ENCODE data around the gene LSM12.

LSM12 gene

DNA sequence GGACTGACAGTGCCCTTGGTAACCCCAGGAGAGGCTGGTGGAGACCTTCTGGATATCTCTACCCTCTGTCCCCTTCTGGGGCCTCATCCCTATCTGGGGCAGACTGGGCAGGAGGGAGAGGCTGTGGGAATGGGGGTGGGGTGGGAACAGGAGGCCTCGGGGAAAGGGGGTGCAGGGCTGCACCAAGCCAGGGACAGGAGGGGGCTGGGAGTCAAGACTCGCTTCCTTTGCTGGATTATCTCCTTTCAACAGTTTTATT is 28.8 kb upstream of the LSM12 start:
- no peak for DNase-seq

DNA sequence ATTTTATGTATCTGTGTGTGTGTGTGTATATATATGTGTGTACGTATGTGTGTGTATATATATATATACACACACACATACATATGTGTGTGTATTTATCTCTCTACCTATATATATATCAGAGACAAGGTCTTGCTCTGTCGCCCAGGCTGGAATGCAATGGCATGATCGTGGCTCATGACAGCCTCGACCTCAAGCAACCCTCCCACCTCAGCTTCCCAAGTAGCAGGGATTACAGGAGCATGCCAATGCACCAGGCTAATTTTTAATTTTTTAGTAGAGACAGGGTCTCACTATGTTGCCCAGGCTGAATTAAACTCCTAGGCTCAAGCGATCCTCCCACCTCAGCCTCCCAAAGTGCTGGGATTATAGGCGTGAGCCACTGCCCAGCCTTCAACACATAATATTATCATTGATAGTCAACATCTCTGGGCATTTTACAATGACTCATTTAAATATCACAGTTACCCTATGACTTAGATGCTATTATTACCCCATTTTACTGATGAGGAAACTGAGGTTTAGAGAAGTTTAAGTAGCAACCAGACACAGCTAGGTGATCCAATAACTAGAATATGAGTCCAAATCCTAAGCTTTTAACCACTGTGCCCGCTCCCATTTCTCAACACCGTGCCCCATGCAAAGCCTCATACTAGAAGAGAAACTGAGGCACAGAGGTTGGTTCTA is 28.4 kb upstream of the LSM12 start:
- no peak for DNase-seq

DNA sequence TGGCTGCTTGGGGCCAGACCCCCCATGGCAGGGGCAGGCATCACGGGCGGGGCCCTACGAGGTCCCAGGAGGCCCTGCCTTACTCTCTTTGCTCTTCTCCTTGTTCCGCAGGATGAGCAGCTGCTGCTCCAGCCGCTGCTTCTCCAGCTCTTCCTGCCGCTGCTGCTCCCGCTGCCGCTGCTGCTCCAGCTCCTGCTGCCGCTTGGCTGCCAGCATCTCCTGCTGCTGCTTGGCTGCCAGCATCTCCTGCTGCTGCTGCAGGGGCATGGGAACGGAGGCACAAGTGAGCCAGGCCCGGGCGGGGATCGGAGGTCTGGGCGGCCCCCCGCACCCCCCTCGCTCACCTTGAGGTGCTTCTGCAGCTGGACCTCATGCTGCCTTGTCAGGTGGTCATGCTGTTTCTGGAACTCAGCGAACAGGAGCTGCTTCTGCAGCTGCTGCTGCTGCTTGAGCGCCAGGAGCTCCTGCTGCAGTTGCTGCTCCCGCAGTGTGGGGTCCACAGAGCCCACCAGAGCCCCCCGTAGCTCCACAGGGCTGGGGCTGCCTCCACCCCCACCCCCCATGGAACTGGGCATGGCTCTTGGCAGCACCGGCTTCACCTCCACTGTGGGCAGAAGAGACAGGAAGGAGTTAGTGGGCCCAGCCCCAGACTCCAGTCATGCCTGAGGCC is 26.9 kb upstream of the LSM12 start:
- DNase-seq = no peak

DNA sequence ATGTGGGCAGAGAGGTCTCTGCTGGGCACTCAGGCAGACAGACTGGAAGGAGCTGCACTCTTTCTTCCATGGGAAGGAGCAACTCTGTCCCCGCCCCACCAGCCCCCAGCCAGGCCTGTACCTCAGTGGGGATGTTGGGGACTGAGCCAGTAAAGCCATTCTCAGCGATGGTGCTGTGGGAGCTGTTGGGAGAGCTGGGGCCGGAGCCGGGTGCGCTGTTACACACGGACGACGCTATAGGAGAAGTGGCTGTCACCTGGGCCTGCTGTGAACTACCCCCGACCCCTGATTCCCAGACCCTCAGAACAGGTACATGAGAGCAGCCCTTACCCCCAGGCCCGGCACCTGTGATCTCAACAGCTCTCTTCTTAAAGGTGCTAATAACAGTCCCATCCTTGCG is 25.6 kb upstream of the LSM12 start:
- no peak for DNase-seq

DNA sequence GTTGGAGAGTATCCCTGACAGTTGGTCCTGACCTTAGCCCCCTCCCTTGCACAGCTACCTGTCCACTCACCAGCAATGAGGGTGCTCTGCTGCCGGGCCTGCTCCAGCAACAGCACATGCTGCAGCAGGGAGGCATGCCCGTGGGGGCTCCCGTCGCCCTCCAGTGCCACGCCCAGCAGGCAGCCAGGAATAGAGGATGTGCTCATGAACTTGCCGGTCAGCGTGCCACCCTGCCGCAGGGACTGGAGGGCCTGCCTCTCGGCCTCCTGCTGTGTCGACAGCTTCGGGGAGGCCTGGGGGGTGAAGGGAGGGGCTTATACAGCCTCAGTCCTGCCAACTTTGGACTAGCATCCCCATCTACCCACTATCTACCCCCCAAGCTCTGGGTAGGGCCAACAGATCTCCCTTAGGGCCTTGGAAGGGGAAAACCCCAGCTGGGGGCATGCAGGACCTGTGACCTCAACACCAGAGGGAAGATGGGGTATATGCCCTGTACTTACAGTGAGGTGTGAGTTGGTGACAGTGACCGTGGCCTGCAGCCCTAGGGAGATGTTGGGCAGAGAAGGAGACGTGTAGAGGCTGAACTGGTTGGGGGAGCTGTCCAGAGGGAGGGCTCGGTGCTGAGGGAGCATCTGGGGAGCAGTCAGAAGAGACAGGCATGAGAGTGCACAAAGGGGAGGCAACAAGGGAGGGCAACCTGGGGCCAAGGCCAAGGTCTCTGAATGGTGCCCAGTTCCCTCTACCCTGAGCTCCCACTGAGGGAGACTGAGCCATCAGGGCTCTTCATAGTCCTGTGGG is 24.9 kb upstream of the LSM12 start:
- no peak for DNase-seq

DNA sequence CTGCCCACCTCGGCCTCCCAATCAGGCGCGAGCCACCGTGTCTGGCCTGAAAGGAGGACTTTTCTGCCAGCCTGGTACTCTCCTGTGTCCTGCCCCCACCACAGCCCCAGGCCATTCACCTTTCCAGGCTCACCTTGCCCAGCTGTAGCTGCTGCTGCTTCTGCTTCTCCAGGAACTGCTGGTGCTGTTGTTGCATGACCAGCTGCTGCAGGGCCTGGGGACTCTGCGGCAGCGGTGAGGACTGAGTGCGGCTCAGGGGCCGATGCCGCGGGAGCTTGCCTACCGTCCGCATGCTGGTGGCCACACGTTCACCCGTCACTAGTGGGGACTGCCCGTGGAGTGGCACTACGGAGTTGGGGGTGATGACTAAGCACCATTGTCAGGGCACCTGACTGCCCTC is 21.8 kb upstream of the LSM12 start:
- DNase-seq = no peak

DNA sequence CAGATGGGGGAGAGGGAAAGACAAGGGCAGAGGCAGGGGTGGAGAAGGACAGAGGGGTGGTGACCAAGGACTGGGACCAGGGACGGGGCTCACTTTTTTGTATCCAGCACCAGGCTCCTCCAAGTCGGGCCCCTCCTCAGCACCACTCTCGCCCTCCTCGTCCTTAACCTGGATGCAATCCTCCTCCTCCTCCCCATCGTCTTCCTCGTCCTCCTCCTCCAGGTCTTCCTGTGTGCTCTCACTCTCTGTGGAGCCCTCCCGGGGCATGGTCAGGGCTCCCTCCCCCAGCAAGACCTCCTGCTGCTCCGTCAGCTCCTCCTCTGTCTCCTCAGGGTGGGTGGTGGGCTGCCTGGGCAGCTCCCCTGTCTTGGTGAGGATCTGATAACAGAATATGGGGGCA is 20.8 kb upstream of the LSM12 start:
- no peak for DNase-seq

DNA sequence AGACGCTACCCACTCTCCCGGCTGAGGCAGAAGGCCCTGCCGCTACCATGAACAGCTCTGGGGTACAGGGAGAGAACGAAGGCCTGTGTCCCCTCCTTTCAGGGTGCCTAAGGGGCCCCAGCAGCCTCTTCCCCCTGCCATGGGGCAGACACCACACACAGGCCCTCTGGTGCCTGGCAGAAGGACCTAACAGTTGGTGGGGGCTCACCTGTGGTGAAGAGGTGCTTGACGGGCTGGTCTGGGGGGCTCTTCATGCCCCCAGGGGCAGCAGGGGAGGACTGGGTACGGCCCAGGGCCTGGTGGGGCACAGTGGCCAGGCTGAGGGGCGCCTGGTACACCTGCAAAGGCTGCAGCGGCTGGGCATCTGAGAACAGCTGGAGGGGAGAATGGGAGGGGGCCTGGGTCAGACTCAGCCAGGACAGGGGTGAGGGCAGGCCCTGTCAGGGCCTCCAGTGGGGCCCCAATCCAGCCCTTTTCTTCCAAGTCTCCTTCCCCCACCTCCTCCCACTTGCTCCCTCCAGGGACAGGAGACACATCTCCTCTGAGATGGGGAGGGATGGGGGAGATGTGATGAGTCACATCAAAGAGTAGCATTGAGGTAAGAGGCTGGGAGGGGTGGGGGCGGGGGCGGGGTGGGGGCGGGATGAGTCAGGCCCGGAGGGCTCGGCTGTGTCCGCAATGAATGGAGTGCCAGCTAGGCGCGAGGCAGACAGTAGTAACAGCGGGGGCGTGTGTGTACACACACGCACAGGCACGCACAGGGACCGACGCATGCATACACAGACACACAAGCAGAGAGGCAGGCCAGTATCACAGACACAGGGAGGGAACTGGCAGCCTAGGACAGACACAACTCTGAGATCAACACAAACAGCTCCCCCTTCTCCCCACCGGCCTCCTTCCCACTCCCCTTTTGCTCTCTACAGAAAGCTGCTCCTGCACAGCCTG is 20.2 kb upstream of the LSM12 start:
- peak in 2 of 4 experiments; percentile 17 to 22 for DNase-seq

DNA sequence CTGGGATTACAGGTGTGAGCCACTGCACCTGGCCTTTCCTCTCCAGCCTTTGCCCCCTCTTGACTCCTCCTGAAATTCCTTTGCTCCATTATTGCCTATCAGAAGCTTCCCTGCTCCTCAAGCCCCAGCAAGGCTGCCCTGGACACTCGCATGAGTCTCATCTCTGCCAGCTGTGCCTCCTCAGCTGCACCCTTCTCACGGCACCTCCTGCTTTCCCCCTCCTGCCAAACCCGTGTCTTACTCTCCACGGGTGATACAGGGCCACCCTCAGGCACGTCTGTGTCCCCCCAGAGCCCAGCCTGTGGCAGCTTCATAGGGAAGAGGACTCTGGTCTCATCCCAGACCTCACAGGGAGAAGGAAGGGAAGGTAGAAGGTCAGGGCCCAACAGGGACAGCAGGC is 19.4 kb upstream of the LSM12 start:
- DNase-seq = no peak

DNA sequence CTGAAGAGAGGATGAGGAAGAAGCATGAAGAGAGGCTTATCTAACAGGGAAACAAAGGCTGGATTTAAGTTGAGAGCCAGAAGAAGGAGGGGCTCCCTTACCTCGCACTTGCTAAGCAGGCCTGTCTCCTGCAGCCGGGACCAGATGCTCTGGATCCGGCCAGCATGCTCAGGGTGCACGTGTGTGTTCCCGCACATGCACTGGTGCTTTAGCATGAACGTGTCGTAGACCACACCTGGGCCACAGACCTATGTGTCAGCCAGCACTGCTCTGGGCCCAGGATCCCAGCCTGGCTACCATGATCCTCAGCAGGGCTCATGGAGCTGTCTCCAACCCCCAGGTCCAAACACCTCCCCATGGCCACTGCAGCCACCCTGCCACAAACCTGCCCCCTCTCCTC is 18.4 kb upstream of the LSM12 start:
- DNase-seq = no peak

DNA sequence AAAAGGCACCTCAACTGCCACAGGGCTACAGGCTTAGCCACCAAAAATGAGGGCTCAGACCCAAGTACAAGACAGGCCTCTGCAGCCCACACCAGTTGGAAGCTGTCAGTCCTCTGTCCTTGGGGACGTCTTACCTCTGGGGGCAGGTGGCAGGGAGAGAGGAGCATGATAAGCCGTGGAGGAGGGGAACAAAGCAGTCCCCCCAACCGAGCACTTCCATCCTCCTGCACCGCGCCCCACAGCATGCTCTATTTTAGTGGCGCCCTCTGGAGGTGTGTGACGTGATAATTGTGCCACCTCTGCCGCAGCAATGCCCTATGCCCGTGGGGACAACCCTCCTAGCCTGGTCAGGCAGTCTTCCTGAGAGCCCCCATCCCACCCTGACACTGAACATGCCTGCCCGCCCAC is 17.7 kb upstream of the LSM12 start:
- DNase-seq = no peak

DNA sequence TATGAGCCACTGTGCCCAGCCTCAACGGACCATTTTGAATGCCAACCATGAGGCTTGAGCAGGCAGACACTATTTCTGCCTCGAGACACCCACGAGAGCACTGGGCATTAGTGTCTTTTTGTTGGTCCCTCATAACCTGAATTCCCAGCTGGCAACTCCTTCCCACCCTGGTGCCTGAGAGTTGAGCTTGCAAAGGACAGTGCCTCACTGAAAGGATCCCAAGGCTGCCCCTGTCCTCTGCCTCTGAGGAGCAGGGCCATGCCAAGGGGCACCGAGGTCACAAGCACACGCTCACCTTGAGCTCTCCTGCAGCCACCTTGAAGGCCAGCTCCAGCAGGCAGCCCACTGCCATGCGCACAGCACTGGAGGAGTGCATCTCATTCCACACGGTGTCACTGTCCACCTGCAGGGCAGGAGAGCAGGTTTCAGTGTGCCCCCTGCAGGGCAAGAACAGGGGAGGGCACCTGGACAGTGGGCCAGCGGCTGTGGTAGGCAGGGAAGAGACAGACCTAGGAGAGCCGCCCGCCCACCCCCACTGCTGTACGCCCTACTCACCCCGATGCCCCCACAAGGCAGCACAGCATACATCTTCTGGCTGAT is 16.9 kb upstream of the LSM12 start:
- DNase-seq = no peak

DNA sequence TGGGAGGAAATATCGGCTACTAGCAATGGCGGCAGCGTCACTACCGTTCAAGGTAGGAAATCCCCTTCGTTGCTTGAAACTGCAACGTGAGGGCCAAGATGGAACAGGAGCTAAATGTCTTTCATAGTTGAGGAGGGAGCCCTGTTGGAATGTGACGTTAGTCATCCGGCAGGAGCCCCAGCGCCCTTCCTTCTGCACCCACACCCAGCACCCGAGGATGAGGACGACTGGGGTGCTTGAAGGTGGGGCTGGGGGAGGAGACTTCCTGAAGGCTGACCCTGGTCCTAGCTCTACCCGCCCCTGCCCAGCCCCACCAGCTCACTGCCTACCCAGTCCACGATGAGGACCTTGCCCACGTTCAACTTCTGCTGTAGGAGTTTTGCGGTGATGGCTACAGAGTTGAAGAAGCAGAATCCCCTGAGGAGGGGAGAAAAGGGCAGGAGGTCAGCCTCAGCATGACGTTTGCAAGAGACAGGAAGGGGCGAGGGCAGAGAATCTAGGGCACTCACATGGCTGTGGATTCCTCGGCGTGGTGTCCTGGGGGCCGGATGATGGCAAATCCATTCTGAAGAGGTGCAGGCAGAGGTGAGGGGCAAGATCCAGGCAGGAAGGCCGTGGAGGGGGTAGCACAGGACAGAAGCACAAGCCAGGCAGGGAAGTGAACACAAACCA is 15.9 kb upstream of the LSM12 start:
- DNase-seq = no peak

DNA sequence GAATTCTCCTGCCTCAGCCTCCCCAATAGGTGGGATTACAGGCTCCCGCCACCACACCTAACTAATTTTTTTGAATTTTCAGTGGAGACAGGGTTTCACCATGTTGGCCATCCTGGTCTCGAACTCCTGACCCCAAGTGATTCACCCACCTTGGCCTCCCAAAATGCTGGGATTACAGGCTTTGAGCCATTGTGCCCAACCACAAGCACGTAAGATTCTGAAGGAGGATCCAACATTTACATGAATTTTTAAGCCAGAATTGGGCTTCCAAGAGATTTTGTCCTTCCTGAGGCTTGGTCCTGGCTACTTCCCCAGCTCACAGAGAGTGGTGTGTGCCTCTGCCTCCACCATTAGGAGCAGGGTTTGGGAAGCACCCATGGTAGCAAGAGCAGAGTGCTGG is 15.2 kb upstream of the LSM12 start:
- DNase-seq = no peak

DNA sequence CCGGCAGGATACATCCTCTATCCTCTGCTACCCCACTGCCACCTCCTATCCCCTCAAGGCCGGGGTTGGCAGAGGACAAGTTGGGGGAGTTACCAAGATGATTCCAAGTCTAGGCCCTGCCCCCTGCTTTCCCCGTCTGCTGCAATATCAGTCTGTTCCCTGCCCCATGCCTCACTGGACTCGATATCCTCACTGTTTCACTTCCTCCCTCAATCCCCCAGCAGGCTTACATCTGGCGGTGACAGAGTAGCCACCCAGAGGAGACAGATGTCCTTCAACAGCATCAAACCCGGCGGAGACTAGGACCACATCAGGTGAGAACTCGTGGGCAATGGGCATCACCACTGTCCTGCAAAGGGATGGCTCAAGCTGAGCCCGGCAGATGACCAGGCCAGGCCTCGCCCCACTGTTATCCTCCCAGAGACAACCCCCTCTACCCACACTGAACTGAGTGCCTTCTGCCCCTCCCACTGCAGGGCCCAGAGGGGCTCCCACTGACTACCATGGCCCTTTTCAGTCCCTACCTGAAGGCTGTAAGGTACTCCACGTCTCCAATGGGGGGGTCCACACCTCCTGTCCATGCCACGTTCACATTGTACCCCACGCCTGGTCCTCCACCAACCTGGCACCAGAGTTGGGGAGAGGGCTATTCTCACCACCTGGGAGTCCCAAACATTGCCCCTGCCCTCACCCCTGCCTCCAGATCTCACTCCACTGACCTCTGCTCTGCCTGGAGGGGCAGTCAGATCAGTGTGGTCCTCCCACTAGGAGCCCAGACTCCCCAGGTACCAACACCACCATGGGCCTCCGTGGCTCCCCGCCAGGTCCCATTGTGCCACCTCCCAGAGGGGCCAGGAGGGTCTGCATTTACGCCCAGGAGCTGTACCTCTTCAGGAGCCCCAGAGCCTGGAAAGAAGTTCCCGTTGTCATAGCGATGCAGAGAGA is 13.7 kb upstream of the LSM12 start:
- no peak for DNase-seq

DNA sequence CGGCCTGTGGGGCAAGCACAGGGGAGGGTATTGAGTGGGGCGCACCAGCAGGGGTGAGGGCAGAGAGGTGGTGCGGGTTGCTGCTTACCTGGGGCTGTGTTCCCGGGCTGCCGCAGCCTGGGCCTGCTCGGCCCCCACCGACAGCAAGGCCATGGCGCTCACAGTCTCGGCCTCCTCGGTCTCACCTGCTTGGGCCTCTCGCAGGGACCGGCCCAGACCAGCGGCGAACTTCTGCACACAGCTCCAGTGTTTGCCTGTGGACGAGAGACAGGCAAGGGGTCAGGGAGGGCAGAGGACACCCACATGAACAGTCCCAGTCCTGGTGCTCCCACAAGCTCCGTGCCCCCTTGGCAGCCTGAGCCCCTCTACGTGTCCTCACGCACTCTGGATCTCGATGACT is 11.9 kb upstream of the LSM12 start:
- DNase-seq = no peak

DNA sequence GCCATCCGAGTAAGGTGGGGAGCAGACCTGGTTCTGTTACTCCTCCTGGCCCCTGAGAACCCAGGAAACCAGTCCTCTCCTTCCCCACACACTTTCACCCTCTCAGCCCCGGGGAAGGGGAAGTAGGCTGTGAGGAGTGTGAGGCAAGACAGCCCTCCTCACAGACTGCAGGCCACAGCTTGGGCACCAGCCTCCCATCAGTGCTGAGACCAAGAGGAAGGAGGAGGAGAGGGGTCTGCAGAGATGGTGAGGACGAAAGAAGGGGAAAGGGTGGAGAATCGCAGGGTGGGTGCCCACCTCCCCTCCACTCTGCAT is 11.1 kb upstream of the LSM12 start:
- no peak for DNase-seq

DNA sequence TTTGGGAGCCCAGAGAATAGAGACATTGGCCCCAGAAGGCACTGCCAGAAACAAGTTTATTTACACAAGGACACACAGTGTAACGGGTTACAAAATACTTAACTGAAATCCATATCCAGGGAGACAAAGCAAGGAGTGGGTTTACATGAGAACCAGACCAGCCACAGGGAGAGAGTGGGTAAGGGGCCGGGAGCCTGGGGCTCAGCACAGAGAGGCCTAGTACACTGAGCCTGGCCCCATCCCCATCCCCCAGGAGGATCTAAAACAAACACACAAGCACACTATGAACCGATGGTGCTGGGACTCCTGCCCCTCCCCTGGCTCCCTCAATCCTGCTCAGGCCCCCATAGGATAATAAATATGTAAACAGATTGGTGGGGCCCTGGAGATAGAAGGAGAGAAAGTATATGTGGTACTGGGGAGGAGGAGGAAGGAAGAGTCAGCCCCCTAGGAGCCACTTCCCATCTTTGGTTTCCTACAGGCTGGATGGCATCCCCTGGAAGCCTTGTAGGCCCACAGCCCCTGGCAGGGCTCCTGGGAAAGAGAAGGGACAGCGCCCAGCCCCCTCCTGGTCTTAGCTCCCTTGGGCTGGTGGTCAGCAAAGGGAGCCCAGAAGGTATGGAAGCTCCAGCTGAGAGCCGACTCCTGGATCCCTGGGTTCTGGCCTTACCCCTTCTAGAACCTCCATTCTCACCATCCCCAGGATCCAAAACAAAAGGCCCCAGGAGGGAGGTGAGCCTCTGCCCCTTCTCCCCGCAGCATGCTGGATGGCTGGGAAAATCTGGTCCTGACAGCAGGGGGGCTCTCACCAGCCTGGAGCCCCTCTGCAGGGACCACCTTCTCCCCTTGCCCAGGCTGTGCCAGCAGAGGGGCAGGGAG is 10.5 kb upstream of the LSM12 start:
- DNase-seq = no peak

DNA sequence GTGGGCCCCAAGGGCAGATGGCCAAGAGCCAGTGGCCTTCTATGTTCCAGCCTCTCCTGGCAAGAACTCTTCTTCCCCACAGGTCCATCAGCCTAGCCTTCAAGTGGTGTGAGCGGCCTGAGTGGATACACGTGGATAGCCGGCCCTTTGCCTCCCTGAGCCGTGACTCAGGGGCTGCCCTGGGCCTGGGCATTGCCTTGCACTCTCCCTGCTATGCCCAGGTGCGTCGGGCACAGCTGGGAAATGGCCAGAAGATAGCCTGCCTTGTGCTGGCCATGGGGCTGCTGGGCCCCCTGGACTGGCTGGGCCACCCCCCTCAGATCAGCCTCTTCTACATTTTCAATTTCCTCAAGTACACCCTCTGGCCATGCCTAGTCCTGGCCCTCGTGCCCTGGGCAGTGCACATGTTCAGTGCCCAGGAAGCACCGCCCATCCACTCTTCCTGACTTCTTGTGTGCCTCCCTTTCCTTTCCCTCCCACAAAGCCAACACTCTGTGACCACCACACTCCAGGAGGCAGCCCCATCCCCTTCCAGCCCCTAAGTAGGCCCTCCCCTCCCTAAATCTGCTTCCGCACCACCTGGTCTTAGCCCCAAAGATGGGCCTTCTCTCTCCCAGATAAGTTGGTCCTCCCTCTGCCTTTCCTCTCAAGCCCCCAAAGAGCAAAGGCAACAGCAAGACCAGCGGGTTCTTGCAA is 9.3 kb upstream of the LSM12 start:
- no peak for DNase-seq

DNA sequence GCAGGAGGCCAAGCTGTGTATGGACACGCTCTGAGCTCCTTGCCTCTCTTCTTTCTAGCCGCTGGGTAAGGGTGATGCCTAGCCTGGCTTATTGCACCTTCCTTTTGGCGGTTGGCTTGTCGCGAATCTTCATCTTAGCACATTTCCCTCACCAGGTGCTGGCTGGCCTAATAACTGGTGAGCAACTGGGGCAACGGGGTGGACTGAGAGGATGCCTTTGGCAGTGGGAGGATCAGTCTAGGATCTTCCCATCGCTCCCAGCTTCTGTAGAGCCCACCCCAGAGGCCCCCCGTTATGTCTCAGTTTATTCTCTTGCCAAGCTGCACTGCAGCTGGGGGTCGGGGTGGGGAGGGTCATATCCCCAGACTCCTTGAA is 8.4 kb upstream of the LSM12 start:
- no peak for DNase-seq
